WTC11 (cell line): Measurements from ENCODE around the gene STAM. TPM values are rescaled to one million over a fixed set of nuclear protein-coding genes. Genes with fewer than 3 reads are reported as not detected.

ENCODE experiments used
- ATAC-seq: fragments of 200-7000 bp; cut with Tn5 transposase; 2 replicates; pipeline ENCODE4 v1.10.0; 2021; ENCODE audit warnings: mild to moderate bottlenecking, moderate library complexity
- CTCF ChIA-PET: fragments of 300-600 bp; sonication (Branson Sonifier 250); formaldehyde crosslinking; loops from one replicate; lab custom pipeline; 2021; ENCODE audit warnings: antibody characterized with exemption; lab: Charles Lee
- POLR2A ChIA-PET: fragments of 350-600 bp; sonication (Branson Sonifier 250); formaldehyde crosslinking; loops from one replicate; lab custom pipeline; 2021; ENCODE audit warnings: antibody characterized with exemption; lab: Charles Lee
- DNase-seq: peaks from one replicate; pipeline ENCODE4 v3.0.0; 2021; ENCODE audit warnings: low spot score
- H3K27ac Mint-ChIP-seq: 2 replicates; pipeline ENCODE4 v1.8.0; 2021; ENCODE audit warnings: mixed read lengths
- H3K27me3 Mint-ChIP-seq: 2 replicates; pipeline ENCODE4 v1.8.0; 2021; ENCODE audit warnings: low read depth, mild to moderate bottlenecking, moderate library complexity, mixed read lengths
- H3K36me3 Mint-ChIP-seq: 2 replicates; pipeline ENCODE4 v1.8.0; 2021; ENCODE audit warnings: mixed read lengths
- H3K4me1 Mint-ChIP-seq: 2 replicates; pipeline ENCODE4 v1.8.0; 2022; ENCODE audit warnings: mixed read lengths
- H3K4me3 Mint-ChIP-seq: 2 replicates; pipeline ENCODE4 v1.8.0; 2021; ENCODE audit warnings: mild to moderate bottlenecking, moderate library complexity, mixed read lengths
- H3K9me3 Mint-ChIP-seq: 2 replicates; pipeline ENCODE4 v1.8.0; 2021; ENCODE audit warnings: mixed read lengths
- CREB1 ChIP-seq: sonication (generic); formaldehyde crosslinking; IDR thresholded peaks from 2 replicates; pipeline ENCODE4 v1.8.0; 2023; ENCODE audit warnings: mild to moderate bottlenecking, missing genetic modification reagents
- CREM ChIP-seq: sonication (generic); formaldehyde crosslinking; IDR thresholded peaks from 2 replicates; pipeline ENCODE4 v1.8.1; 2022; ENCODE audit warnings: mild to moderate bottlenecking, missing genetic modification reagents, moderate library complexity
- FOXJ3 ChIP-seq: sonication (generic); formaldehyde crosslinking; IDR thresholded peaks from 2 replicates; pipeline ENCODE4 v1.9.0; 2021; ENCODE audit warnings: missing genetic modification reagents, mild to moderate bottlenecking, borderline replicate concordance
- GRHL2 ChIP-seq: fragments of 250-450 bp; sonication (Bioruptor Pico); IDR thresholded peaks from 2 replicates; pipeline ENCODE4 v1.8.0; 2022; ENCODE audit warnings: mild to moderate bottlenecking, moderate library complexity; ENCODE audit not compliant: insufficient replicate concordance, severe bottlenecking
- GTF2I ChIP-seq: fragments of 250-450 bp; sonication (Bioruptor Pico); conservative IDR thresholded peaks from 2 replicates; pipeline ENCODE4 v1.4.0; 2021; ENCODE audit warnings: mild to moderate bottlenecking
- KAT7 ChIP-seq: sonication (generic); formaldehyde crosslinking; IDR thresholded peaks from 2 replicates; pipeline ENCODE4 v1.8.1; 2023; ENCODE audit warnings: missing genetic modification reagents, mild to moderate bottlenecking, borderline replicate concordance
- MXD4 ChIP-seq: fragments of 250-450 bp; sonication (Bioruptor Pico); IDR thresholded peaks from 2 replicates; pipeline ENCODE4 v1.8.0; 2021; ENCODE audit warnings: mild to moderate bottlenecking, moderate library complexity, borderline replicate concordance
- NR1H2 ChIP-seq: sonication (generic); formaldehyde crosslinking; IDR thresholded peaks from 2 replicates; pipeline ENCODE4 v1.9.0; 2021; ENCODE audit warnings: mild to moderate bottlenecking, moderate library complexity, missing genetic modification reagents
- RORB ChIP-seq: fragments of 250-450 bp; sonication (Bioruptor Pico); IDR thresholded peaks from 2 replicates; pipeline ENCODE4 v1.9.0; 2021; ENCODE audit warnings: mild to moderate bottlenecking
- TCF7 ChIP-seq: sonication (generic); formaldehyde crosslinking; IDR thresholded peaks from 2 replicates; pipeline ENCODE4 v1.8.0; 2022; ENCODE audit warnings: mild to moderate bottlenecking, low read depth, missing genetic modification reagents, moderate library complexity
- TEAD1 ChIP-seq: sonication (generic); formaldehyde crosslinking; IDR thresholded peaks from 2 replicates; pipeline ENCODE4 v1.8.0; 2022; ENCODE audit warnings: mild to moderate bottlenecking, missing genetic modification reagents
- TEAD4 ChIP-seq: sonication (generic); formaldehyde crosslinking; IDR thresholded peaks from 2 replicates; pipeline ENCODE4 v1.8.0; 2022; ENCODE audit warnings: mild to moderate bottlenecking, missing genetic modification reagents
- TP53 ChIP-seq: sonication (generic); formaldehyde crosslinking; IDR thresholded peaks from 2 replicates; pipeline ENCODE4 v1.8.1; 2023; ENCODE audit warnings: mild to moderate bottlenecking, missing genetic modification reagents
- ZBTB21 ChIP-seq: sonication (generic); formaldehyde crosslinking; IDR thresholded peaks from 2 replicates; pipeline ENCODE4 v1.8.1; 2023; ENCODE audit warnings: mild to moderate bottlenecking, missing genetic modification reagents, borderline replicate concordance
- ZNF232 ChIP-seq: sonication (generic); formaldehyde crosslinking; IDR thresholded peaks from 2 replicates; pipeline ENCODE4 v1.8.0; 2022; ENCODE audit warnings: mild to moderate bottlenecking, missing genetic modification reagents
- ZNF423 ChIP-seq: fragments of 250-450 bp; sonication (Bioruptor Pico); IDR thresholded peaks from 2 replicates; pipeline ENCODE4 v2.1.2; 2022; ENCODE audit warnings: mild to moderate bottlenecking, moderate library complexity
- ZNF671 ChIP-seq: fragments of 250-450 bp; sonication (Bioruptor Pico); IDR thresholded peaks from 2 replicates; pipeline ENCODE4 v1.8.0; 2021; ENCODE audit warnings: mild to moderate bottlenecking
- total RNA-seq: library from RNA; stranded (reverse); gene quantifications from 3 replicates; pipeline ENCODE4 v1.2.3, GENCODE V29; 2021
- TF ChIP-seq, protein P1 (sequence below): fragments of 250-450 bp; sonication (Bioruptor Pico); IDR thresholded peaks from 2 replicates; pipeline ENCODE4 v1.8.0; 2021; ENCODE audit warnings: mild to moderate bottlenecking
- TF ChIP-seq, protein P2 (sequence below): fragments of 250-450 bp; sonication (Bioruptor Pico); IDR thresholded peaks from 2 replicates; pipeline ENCODE4 v1.9.0; 2021; ENCODE audit warnings: mild to moderate bottlenecking
- TF ChIP-seq, protein P3 (sequence below): sonication (generic); formaldehyde crosslinking; IDR thresholded peaks from 2 replicates; pipeline ENCODE4 v1.8.1; 2022; ENCODE audit warnings: mild to moderate bottlenecking, missing genetic modification reagents, moderate library complexity, borderline replicate concordance
- TF ChIP-seq, protein P4 (sequence below): sonication (generic); formaldehyde crosslinking; IDR thresholded peaks from 2 replicates; pipeline ENCODE4 v1.8.1; 2022; ENCODE audit warnings: low read depth, missing genetic modification reagents, borderline replicate concordance
- TF ChIP-seq, protein P5 (sequence below): fragments of 200-600 bp; IDR thresholded peaks from 2 replicates; pipeline ENCODE4 v1.8.0; 2022; ENCODE audit warnings: antibody characterized with exemption
- TF ChIP-seq, protein P6 (sequence below): sonication (generic); formaldehyde crosslinking; IDR thresholded peaks from 2 replicates; pipeline ENCODE4 v1.8.1; 2023; ENCODE audit warnings: mild to moderate bottlenecking, missing genetic modification reagents, moderate library complexity
- TF ChIP-seq, protein P7 (sequence below): sonication (generic); formaldehyde crosslinking; IDR thresholded peaks from 2 replicates; pipeline ENCODE4 v1.8.0; 2022; ENCODE audit warnings: mild to moderate bottlenecking, missing genetic modification reagents

The STAM gene
- total RNA-seq, 1 experiment from 2014 or later, result 24.2 TPM

DNA sequence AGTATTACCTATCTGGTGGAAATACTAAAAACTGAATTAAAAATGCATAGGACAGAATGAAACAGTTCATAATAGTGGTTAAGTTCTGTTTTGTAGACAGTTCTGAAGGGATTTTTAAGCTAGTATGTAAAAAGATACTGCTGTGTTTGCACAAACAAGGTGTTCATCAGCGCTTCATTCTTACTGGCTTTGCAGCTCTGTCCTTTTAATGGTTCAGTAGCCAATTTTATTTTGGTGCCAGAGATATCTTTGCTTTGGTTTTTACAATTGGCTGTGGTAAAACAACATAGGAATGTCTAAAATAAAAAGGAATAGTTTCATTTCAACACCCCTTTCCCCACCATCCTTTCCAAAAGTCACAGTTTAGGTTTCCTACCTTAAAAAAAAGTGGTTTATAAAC is 33.0 kb downstream of the STAM start:
- H3K27me3 Mint-ChIP-seq, result no peaks in the 10 kb centered on the region
- POLR2A ChIA-PET, result no interaction called here

DNA sequence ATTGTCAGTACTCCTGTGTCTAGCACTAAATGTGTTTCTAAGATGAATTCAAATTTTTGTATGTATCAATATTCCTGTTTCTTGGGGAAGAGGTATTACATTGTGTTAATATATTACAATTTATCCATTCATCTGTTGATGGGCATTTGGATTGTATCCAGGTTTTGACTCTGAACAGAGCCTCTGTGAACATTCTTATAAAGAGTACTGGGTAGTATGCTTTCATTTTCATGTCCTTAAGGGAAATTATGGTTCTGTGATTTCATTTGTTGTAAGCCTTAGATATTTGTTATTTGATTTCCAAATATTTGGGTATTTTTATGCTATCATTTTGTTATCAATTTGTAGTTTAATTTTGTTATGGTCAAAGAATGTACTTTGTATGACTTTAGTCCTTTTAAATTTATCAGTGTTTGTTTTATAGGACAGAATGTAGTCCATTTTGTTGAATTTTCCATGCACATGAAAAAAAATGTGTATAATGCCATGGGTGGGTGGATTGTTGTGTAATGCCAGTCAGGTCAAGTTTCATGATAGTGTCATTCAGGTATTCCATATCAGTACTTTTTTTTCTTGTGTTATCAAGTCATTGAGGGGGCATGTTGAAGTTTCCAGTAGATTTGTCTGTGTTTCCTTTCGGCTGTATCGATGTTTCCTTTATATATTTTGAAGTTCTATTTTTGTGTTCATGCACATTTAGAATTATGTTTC is 38.4 kb downstream of the STAM start:
- no peak overlapping the region for H3K27ac Mint-ChIP-seq
- ChIA-PET CTCF (no interaction called here), POLR2A (no interaction called here)
- no peaks in the 10 kb centered on the region for H3K27me3 Mint-ChIP-seq
- TF ChIP-seq RORB (CRISPR knock-in tag) (no peak), GTF2I (no peak), FOXJ3 (no peak), ZBTB21 (CRISPR knock-in tag) (no peak), GRHL2 (CRISPR knock-in tag) (no peak), TEAD1 (CRISPR knock-in tag) (no peak), CREM (CRISPR knock-in tag) (no peak), NR1H2 (CRISPR knock-in tag) (no peak), ZNF671 (no peak)
- TF ChIP-seq, protein P1, sequence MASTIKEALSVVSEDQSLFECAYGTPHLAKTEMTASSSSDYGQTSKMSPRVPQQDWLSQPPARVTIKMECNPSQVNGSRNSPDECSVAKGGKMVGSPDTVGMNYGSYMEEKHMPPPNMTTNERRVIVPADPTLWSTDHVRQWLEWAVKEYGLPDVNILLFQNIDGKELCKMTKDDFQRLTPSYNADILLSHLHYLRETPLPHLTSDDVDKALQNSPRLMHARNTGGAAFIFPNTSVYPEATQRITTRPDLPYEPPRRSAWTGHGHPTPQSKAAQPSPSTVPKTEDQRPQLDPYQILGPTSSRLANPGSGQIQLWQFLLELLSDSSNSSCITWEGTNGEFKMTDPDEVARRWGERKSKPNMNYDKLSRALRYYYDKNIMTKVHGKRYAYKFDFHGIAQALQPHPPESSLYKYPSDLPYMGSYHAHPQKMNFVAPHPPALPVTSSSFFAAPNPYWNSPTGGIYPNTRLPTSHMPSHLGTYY (CRISPR knock-in tag), result no peak
- TF ChIP-seq, protein P2, sequence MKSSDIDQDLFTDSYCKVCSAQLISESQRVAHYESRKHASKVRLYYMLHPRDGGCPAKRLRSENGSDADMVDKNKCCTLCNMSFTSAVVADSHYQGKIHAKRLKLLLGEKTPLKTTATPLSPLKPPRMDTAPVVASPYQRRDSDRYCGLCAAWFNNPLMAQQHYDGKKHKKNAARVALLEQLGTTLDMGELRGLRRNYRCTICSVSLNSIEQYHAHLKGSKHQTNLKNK, result no peak
- TF ChIP-seq, protein P3, sequence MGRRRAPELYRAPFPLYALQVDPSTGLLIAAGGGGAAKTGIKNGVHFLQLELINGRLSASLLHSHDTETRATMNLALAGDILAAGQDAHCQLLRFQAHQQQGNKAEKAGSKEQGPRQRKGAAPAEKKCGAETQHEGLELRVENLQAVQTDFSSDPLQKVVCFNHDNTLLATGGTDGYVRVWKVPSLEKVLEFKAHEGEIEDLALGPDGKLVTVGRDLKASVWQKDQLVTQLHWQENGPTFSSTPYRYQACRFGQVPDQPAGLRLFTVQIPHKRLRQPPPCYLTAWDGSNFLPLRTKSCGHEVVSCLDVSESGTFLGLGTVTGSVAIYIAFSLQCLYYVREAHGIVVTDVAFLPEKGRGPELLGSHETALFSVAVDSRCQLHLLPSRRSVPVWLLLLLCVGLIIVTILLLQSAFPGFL (CRISPR knock-in tag), result no peak
- H3K4me3 Mint-ChIP-seq, result no peak overlapping the region
- ATAC-seq (no peak), DNase-seq (no peak)
- peaks cover 22% of the 10 kb centered on the region for H3K4me1 Mint-ChIP-seq
- no peaks in the 10 kb centered on the region for H3K9me3 Mint-ChIP-seq
- no peaks in the 10 kb centered on the region for H3K36me3 Mint-ChIP-seq

More for the DNA sequence above, 33.0 kb downstream of the STAM start:
- CTCF ChIA-PET, result no interaction called here
- DNase-seq (no peak), ATAC-seq (no peak)
- Mint-ChIP-seq H3K9me3 (no peaks in the 10 kb centered on the region), H3K36me3 (no peaks in the 10 kb centered on the region), H3K4me3 (no peak overlapping the region), H3K4me1 (peaks cover 50% of the 10 kb centered on the region), H3K27ac (no peak overlapping the region)
- TF ChIP-seq, protein P4, sequence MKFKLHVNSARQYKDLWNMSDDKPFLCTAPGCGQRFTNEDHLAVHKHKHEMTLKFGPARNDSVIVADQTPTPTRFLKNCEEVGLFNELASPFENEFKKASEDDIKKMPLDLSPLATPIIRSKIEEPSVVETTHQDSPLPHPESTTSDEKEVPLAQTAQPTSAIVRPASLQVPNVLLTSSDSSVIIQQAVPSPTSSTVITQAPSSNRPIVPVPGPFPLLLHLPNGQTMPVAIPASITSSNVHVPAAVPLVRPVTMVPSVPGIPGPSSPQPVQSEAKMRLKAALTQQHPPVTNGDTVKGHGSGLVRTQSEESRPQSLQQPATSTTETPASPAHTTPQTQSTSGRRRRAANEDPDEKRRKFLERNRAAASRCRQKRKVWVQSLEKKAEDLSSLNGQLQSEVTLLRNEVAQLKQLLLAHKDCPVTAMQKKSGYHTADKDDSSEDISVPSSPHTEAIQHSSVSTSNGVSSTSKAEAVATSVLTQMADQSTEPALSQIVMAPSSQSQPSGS (CRISPR knock-in tag), result no peak
- TF ChIP-seq GRHL2 (CRISPR knock-in tag) (no peak), TP53 (no peak), CREB1 (CRISPR knock-in tag) (no peak), KAT7 (CRISPR knock-in tag) (no peak), MXD4 (CRISPR knock-in tag) (no peak), CREM (CRISPR knock-in tag) (no peak), TCF7 (CRISPR knock-in tag) (no peak), ZNF232 (no peak), FOXJ3 (no peak), ZNF423 (CRISPR knock-in tag) (no peak), TEAD4 (CRISPR knock-in tag) (no peak), NR1H2 (CRISPR knock-in tag) (no peak)
- TF ChIP-seq, protein P5, sequence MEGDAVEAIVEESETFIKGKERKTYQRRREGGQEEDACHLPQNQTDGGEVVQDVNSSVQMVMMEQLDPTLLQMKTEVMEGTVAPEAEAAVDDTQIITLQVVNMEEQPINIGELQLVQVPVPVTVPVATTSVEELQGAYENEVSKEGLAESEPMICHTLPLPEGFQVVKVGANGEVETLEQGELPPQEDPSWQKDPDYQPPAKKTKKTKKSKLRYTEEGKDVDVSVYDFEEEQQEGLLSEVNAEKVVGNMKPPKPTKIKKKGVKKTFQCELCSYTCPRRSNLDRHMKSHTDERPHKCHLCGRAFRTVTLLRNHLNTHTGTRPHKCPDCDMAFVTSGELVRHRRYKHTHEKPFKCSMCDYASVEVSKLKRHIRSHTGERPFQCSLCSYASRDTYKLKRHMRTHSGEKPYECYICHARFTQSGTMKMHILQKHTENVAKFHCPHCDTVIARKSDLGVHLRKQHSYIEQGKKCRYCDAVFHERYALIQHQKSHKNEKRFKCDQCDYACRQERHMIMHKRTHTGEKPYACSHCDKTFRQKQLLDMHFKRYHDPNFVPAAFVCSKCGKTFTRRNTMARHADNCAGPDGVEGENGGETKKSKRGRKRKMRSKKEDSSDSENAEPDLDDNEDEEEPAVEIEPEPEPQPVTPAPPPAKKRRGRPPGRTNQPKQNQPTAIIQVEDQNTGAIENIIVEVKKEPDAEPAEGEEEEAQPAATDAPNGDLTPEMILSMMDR, result no peak
- TF ChIP-seq, protein P6, sequence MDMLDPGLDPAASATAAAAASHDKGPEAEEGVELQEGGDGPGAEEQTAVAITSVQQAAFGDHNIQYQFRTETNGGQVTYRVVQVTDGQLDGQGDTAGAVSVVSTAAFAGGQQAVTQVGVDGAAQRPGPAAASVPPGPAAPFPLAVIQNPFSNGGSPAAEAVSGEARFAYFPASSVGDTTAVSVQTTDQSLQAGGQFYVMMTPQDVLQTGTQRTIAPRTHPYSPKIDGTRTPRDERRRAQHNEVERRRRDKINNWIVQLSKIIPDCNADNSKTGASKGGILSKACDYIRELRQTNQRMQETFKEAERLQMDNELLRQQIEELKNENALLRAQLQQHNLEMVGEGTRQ (CRISPR knock-in tag), result no peak
- TF ChIP-seq, protein P7, sequence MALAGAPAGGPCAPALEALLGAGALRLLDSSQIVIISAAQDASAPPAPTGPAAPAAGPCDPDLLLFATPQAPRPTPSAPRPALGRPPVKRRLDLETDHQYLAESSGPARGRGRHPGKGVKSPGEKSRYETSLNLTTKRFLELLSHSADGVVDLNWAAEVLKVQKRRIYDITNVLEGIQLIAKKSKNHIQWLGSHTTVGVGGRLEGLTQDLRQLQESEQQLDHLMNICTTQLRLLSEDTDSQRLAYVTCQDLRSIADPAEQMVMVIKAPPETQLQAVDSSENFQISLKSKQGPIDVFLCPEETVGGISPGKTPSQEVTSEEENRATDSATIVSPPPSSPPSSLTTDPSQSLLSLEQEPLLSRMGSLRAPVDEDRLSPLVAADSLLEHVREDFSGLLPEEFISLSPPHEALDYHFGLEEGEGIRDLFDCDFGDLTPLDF, result no peak
